PC-9 (cell line): Measurements from ENCODE around the gene GID4. TPM values are rescaled to one million over a fixed set of nuclear protein-coding genes. Genes with fewer than 3 reads are reported as not detected.

Source experiments
- BruUV-seq: library from RNA; stranded (reverse); fragments of 400-500 nt; replicated peaks from 2 replicates; lab custom pipeline; 2021; lab: Mats Ljungman, UMichigan
- CTCF ChIA-PET: fragments of 300-600 bp; sonication (Branson Sonifier 250); formaldehyde crosslinking; loops from one replicate; lab custom pipeline; 2022; ENCODE audit warnings: antibody characterized with exemption; lab: Charles Lee
- POLR2A ChIA-PET: fragments of 300-600 bp; sonication (Branson Sonifier 250); formaldehyde crosslinking; loops from one replicate; lab custom pipeline; 2022; ENCODE audit warnings: antibody characterized with exemption; ENCODE audit not compliant: unreplicated experiment; lab: Charles Lee
- DNase-seq, 2 experiments: peaks; one replicate each; pipeline versions ENCODE4 v3.0.0 to v3.0.0-alpha.2; 2015 to 2022; ENCODE audit warnings: mixed read lengths in 1 of 2
- H2AFZ ChIP-seq: fragments of 200-600 bp; sonication (generic); 2 replicates; pipeline ENCODE4 v1.8.1; 2017; ENCODE audit warnings: antibody characterized with exemption
- H3F3A ChIP-seq: fragments of 200-600 bp; sonication (generic); 2 replicates; pipeline ENCODE4 v1.8.1; 2017; ENCODE audit warnings: antibody characterized with exemption, mild to moderate bottlenecking, low read depth; ENCODE audit not compliant: insufficient read depth
- H3K27ac ChIP-seq: fragments of 200-600 bp; sonication (generic); 2 replicates; pipeline ENCODE4 v1.6.1; 2016; ENCODE audit warnings: mixed run types
- H3K27me3 ChIP-seq: fragments of 200-600 bp; sonication (generic); 2 replicates; pipeline ENCODE4 v1.6.1; 2016; ENCODE audit warnings: low read depth, mixed run types; ENCODE audit not compliant: insufficient read depth
- H3K36me3 ChIP-seq: fragments of 200-600 bp; sonication (generic); 2 replicates; pipeline ENCODE4 v1.6.1; 2016; ENCODE audit warnings: low read depth, mixed run types
- H3K4me1 ChIP-seq: fragments of 200-600 bp; sonication (generic); replicated peaks from 2 replicates; pipeline ENCODE4 v1.6.1; 2016; ENCODE audit warnings: mixed run types; ENCODE audit not compliant: insufficient read depth
- H3K4me2 ChIP-seq: fragments of 200-600 bp; sonication (generic); 2 replicates; pipeline ENCODE4 v1.6.1; 2017; ENCODE audit warnings: mixed run types
- H3K4me3 ChIP-seq: fragments of 200-600 bp; sonication (generic); 2 replicates; pipeline ENCODE4 v1.6.1; 2016; ENCODE audit warnings: mixed run types
- H3K79me2 ChIP-seq: fragments of 200-600 bp; sonication (generic); 2 replicates; pipeline ENCODE4 v1.6.1; 2017; ENCODE audit warnings: low read depth, mixed run types
- H3K9me2 ChIP-seq: fragments of 200-600 bp; sonication (generic); 2 replicates; pipeline ENCODE4 v1.8.1; 2017; ENCODE audit warnings: mild to moderate bottlenecking; ENCODE audit not compliant: insufficient read depth
- H3K9me3 ChIP-seq: fragments of 200-600 bp; sonication (generic); 2 replicates; pipeline ENCODE4 v1.8.1; 2016; ENCODE audit warnings: low read depth; ENCODE audit not compliant: insufficient read depth
- H4K20me1 ChIP-seq: fragments of 200-600 bp; sonication (generic); 2 replicates; pipeline ENCODE4 v1.8.1; 2017; ENCODE audit not compliant: insufficient read depth
- EZH2 ChIP-seq: fragments of 200-600 bp; sonication (generic); IDR thresholded peaks from 2 replicates; pipeline ENCODE4 v1.8.0; 2017; ENCODE audit warnings: antibody characterized with exemption, low read depth
- intact Hi-C: fragments of 100-400 bp; cut with micrococcal nuclease; formaldehyde crosslinking; loops from one replicate; pipeline ENCODE4 v1.10.0; 2022; ENCODE audit not compliant: unreplicated experiment
- total RNA-seq: library from RNA; stranded (reverse); gene quantifications from 2 replicates; pipeline ENCODE4 v1.2.3, GENCODE V29; 2021
- TF ChIP-seq, protein P1 (sequence below): fragments of 200-600 bp; sonication (generic); conservative IDR thresholded peaks from 2 replicates; pipeline ENCODE4 v1.6.1; 2017; ENCODE audit warnings: mixed run types, antibody characterized with exemption, mild to moderate bottlenecking, moderate library complexity

GID4 gene
- total RNA-seq, 1 experiment from 2014 or later = 19.0 TPM

DNA sequence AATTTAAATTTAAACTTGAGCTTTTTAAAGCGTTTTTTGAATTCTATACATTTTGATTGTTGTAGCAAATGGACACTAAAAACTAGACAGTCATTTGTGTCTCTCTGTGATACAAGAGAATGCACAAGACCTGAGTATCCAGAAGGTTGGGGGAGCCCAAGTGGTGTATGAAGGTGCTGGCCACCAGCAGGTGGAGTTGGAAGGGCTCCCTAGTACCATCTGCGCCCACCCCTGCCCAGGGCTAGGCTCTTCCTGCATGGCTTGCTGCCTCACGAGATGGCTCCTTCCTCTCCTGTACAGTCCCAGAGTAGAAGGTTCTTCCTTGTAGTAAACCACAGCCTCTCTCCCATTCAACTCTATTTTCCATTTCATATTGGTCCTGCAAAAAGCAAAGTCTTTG is 17.0 kb downstream of the GID4 start:
- CTCF ChIA-PET = no interaction called here
- BruUV-seq = no TSS peak

DNA sequence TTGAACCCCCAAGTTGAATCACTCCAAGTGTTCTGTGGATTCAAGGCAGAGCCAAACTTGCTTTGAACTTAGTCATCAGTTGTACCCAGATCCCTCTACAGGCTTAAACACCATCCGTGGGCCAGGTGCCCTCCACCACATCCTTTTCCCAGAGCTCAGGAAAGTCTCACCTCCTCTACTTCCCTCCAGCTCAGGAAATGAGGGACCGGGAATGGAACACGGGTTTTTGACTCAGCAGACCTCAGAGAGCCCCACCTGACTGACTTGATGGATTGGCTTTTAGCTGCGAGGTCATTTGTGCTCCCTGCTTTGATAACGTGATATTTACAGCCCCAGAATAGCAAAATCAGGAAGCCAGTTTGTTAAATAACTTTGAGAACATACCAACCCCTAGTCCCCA is 20.1 kb downstream of the GID4 start:
- H4K20me1 ChIP-seq = no peaks in the 10 kb centered on the region
- H3K27ac ChIP-seq = peak overlapping the region; percentile 32; the same call in 1 of the 2 replicates
- no peaks in the 10 kb centered on the region for H3K9me3 ChIP-seq
- H3K4me2 ChIP-seq = no peak overlapping the region
- POLR2A ChIA-PET = interaction anchor here (0.7 kb wide), 1 partner anchor 174 kb away, joined by 6 read pairs; no protein-coding TSS in a partner anchor
- H3K4me3 ChIP-seq = no peak overlapping the region
- intact Hi-C loops = no loop called here
- CTCF ChIA-PET = no interaction called here
- no peaks in the 10 kb centered on the region for H3K4me1 ChIP-seq
- H3K27me3 ChIP-seq = no peaks in the 10 kb centered on the region
- TF ChIP-seq, protein P1, sequence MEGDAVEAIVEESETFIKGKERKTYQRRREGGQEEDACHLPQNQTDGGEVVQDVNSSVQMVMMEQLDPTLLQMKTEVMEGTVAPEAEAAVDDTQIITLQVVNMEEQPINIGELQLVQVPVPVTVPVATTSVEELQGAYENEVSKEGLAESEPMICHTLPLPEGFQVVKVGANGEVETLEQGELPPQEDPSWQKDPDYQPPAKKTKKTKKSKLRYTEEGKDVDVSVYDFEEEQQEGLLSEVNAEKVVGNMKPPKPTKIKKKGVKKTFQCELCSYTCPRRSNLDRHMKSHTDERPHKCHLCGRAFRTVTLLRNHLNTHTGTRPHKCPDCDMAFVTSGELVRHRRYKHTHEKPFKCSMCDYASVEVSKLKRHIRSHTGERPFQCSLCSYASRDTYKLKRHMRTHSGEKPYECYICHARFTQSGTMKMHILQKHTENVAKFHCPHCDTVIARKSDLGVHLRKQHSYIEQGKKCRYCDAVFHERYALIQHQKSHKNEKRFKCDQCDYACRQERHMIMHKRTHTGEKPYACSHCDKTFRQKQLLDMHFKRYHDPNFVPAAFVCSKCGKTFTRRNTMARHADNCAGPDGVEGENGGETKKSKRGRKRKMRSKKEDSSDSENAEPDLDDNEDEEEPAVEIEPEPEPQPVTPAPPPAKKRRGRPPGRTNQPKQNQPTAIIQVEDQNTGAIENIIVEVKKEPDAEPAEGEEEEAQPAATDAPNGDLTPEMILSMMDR = no peak
- no peak for TF ChIP-seq EZH2
- H3K36me3 ChIP-seq = peaks cover 25% of the 10 kb centered on the region; the same call in 1 of the 2 replicates
- H2AFZ ChIP-seq = no peak overlapping the region
- H3K9me2 ChIP-seq = no peaks in the 10 kb centered on the region
- no TSS peak for BruUV-seq
- 0 out of 2 replicates have a peak, but pooled peaks cover 4% of the 10 kb centered on the region for H3F3A ChIP-seq
- H3K79me2 ChIP-seq = no peaks in the 10 kb centered on the region
- no peak for DNase-seq

More for the DNA sequence above, 17.0 kb downstream of the GID4 start:
- Histone ChIP-seq H4K20me1 (no peaks in the 10 kb centered on the region), H3K4me1 (no peaks in the 10 kb centered on the region), H3K4me2 (no peak overlapping the region), H3K27me3 (no peaks in the 10 kb centered on the region), H3F3A (0 out of 2 replicates have a peak, but pooled peaks cover 4% of the 10 kb centered on the region), H3K9me3 (no peaks in the 10 kb centered on the region), H2AFZ (no peak overlapping the region), H3K27ac (no peak overlapping the region), H3K9me2 (no peaks in the 10 kb centered on the region), H3K36me3 (peaks cover 24% of the 10 kb centered on the region; the same call in 1 of the 2 replicates), H3K79me2 (no peaks in the 10 kb centered on the region), H3K4me3 (no peak overlapping the region)
- POLR2A ChIA-PET = no interaction called here
- TF ChIP-seq, protein P1 = no peak
- TF ChIP-seq EZH2 = no peak
- no peak for DNase-seq
- intact Hi-C loops = no loop called here

DNA sequence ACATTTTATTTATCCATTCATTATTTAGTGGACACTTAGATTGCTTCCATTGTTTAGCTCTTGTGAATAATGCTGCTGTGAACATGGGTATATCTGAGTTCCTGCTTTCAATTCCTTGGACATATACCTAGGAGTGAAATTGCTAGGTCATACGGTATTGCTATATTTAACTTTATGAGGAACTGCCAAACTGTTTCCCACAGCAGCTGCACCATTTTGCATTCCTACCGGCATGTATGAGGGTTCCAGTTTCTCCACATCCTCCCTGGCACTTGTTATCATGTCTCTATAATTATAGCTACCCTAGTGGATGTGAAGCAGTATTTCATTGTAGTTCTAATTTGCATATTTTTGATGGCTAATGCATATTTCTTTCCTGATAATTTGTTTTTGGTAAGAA is 24.8 kb downstream of the GID4 start:
- Histone ChIP-seq H3K9me2 (no peaks in the 10 kb centered on the region), H3K4me2 (no peak overlapping the region), H3K9me3 (no peaks in the 10 kb centered on the region), H2AFZ (no peak overlapping the region), H3K27me3 (no peaks in the 10 kb centered on the region), H3K79me2 (no peaks in the 10 kb centered on the region), H3K4me1 (peaks cover 7% of the 10 kb centered on the region), H3K4me3 (no peak overlapping the region), H3K27ac (no peak overlapping the region), H3F3A (peaks cover 16% of the 10 kb centered on the region; the same call in 1 of the 2 replicates), H3K36me3 (0 out of 2 replicates have a peak, but pooled peaks cover 16% of the 10 kb centered on the region), H4K20me1 (no peaks in the 10 kb centered on the region)
- intact Hi-C loops = no loop called here
- DNase-seq = no peak
- ChIA-PET CTCF (no interaction called here), POLR2A (no interaction called here)
- no TSS peak for BruUV-seq
- TF ChIP-seq EZH2 = no peak
- TF ChIP-seq, protein P1 = no peak
